ENCODE data around the gene CAMSAP1.
"Not testable (repeated sequence)": the region's sequence is repeated elsewhere in the genome, so short reads cannot be mapped to it uniquely, and the experiment has no call there.

Gene CAMSAP1

DNA sequence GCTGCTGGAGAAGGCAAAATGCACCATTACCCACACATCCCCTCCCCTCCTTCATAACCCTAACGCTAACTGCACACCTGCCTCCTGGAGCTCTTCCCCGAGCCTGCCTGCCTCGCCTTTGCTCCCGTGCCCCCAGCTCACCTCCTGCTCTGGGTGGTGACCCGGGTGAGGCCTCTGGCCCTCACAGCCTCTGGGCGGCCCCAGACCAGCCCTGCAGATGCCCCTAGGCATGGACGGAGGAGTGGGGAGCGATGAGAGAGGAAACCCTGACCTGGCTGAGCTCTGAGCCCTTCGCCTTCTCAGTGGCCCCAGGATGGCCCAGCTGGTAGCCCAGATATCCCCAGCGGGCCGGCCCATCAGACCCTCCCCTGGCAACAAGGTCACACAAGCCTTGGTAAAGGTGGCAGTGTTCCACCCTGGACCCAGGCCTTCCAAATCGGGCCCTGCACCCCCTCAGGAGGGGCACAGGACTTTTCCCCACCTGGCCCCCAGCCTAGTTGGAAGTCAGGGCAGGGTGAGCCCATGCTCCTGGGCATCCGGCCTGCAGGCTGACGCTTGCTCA lies 14.5 kb upstream of the CAMSAP1 start:
- TF ChIP-seq, protein P1, sequence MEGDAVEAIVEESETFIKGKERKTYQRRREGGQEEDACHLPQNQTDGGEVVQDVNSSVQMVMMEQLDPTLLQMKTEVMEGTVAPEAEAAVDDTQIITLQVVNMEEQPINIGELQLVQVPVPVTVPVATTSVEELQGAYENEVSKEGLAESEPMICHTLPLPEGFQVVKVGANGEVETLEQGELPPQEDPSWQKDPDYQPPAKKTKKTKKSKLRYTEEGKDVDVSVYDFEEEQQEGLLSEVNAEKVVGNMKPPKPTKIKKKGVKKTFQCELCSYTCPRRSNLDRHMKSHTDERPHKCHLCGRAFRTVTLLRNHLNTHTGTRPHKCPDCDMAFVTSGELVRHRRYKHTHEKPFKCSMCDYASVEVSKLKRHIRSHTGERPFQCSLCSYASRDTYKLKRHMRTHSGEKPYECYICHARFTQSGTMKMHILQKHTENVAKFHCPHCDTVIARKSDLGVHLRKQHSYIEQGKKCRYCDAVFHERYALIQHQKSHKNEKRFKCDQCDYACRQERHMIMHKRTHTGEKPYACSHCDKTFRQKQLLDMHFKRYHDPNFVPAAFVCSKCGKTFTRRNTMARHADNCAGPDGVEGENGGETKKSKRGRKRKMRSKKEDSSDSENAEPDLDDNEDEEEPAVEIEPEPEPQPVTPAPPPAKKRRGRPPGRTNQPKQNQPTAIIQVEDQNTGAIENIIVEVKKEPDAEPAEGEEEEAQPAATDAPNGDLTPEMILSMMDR (IDR thresholded peaks at IDR 0.05; ENCODE audit: borderline replicate concordance, insufficient read depth, low read depth, low read length), result no peak
- no peak overlapping the region for H3K4me3 ChIP-seq (ENCODE audit: low read depth, low read length)

DNA sequence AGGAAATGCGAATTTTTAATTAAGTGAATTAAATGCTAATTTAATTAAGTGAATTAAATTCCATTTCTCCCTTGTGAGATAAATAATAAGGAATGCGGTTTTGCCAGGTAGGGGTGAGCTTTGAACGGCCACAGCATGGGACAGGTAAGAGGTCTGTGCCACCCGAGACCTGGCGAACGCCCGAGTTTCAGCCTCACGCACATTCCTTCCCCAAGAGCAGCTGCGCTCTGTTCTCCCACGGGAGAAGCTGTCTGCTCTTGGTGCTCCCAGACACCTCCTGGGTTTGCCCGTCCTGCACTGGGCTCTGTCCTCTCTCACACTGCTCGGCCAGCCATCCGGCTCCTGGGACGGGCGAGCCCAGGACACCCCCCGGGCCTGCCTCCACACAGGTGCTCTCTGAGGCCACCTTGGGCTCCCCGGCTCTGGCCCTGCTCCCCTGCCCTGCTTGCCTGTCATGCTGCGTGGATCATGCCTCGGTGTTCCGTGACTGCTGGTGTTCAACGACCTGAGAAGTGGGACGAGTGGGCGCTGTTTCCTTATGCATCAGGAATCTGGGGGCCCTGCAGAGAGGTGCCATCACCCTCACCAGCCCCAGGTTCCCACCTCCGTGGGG lies 13.7 kb upstream of the CAMSAP1 start:
- TF ChIP-seq, protein P1 (IDR thresholded peaks at IDR 0.05; ENCODE audit: borderline replicate concordance, insufficient read depth, low read depth, low read length), result no peak
- H3K4me3 ChIP-seq (ENCODE audit: low read depth, low read length), result no peak overlapping the region

DNA sequence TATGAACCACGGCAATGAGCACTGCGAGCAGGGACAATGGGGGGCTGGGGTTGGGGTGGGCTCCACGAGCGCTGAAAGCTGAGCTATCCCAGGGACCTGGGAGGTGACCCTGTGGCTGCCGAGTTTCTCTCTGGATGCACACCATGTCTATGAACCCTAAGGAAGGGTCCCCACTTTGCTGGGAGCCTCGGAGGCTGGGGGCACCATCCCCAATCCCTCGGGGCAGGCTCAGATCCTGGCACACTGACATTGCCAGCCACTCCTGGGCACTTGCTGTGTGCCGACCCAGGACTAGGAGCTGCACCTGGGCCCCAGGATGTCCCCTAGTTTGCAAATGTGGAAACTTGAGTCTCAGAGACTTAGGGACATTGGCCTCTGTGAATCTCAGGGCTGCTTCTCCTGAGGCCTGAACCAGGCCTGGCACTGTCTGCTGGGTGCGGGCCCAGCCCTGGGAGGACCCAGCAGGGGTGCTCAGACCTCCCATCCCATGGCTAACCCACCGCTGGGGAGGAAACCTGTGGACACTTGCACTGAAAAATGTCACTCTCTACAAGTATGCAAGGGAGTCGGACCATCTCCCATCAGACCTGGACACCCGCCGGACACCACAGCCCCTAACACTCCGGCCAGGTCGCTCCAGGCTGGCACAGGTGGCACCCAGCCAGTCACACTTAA lies 13.0 kb upstream of the CAMSAP1 start:
- H3K4me3 ChIP-seq (ENCODE audit: low read depth, low read length), result no peak overlapping the region
- TF ChIP-seq, protein P1 (IDR thresholded peaks at IDR 0.05; ENCODE audit: borderline replicate concordance, insufficient read depth, low read depth, low read length), result no peak

DNA sequence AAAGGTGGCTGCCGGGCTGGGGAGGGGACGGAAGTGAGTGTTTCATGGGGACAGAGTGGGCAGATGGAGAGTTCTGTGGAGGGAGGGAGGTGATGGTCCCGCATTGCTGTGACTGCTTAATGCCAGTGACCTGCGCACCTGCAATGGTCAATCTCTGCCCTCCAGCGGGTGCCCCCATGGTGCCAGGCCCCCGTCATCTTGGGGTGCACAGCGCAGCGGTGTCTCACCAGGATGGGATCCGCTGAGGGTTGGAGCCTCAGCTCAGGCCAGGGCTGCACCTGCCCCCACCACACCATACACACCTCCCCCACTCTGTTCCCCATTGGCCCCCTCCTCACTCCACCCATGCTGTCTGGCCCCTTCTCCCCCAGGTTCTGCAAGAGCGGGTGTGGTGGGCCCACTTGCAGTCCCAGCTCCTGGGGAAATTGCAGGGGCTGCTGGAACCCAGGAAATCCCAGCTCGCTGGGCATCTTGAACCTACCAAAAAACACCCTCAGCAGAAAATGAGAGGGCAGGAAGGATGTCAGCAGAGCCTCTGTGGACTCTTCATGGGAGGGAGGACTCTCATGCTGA lies 12.1 kb upstream of the CAMSAP1 start:
- TF ChIP-seq, protein P1 (IDR thresholded peaks at IDR 0.05; ENCODE audit: borderline replicate concordance, insufficient read depth, low read depth, low read length), result no peak

DNA sequence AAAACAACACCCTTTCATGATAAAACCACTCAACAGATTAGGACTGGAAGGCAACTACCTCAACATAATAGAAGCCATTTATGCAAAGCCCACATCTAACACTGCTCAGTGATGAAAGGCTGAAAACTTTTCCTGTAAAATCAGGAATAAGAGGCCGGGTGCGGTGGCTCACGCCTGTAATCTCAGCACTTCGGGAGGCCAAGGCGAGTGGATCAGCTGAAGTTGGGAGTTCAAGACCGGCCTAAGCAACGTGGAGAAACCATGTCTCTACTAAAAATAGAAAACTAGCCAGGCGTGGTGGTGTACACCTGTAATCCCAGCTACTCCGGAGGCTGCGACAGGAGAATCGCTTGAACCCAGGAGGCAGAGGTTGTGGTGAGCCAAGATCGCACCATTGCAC lies 8.9 kb upstream of the CAMSAP1 start:
- not testable (repeated sequence) for H3K4me3 ChIP-seq (ENCODE audit: low read depth, low read length)

More for the DNA sequence above, 12.1 kb upstream of the CAMSAP1 start:
- no peak overlapping the region for H3K4me3 ChIP-seq (ENCODE audit: low read depth, low read length)

DNA sequence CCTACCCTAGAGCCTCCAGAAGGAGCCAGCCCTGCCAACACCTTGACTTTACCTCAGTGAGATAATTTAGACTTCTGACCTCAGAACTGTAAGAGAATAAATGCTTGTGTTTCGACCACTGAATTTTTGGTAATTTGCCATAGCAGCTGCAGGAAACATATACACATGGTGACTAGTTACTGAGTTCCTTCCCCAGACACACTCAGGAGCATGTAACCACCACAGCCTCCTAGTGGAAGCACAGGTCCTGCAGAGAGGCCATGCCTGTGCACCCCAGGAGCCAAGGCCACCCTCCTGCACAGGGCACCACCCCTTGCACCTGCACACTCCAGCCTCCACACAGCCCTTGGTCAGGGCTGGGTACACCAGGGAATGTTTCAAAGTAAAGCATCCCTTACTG lies 7.6 kb upstream of the CAMSAP1 start:
- no peak overlapping the region for H3K4me3 ChIP-seq (ENCODE audit: low read depth, low read length)
- TF ChIP-seq, protein P1 (IDR thresholded peaks at IDR 0.05; ENCODE audit: borderline replicate concordance, insufficient read depth, low read depth, low read length), result no peak

DNA sequence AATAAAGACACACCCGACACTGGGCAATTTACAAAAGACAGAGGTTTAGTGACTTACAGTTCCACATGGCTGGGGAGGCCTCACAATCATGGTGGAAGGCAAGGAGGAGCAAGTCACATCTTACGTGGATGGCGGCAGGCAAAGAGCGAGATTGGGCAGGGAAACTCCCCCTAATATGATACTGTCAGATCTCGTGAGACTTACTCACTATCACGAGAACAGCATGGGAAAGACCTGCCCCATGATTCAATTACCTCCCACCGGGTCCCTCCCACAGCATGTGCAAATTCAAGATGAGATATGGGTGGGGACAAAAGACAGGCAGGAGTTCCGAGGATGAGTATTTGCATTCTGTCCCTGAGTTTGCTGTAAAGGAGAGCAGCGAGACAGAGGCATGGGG lies 3.9 kb upstream of the CAMSAP1 start:
- H3K4me3 ChIP-seq (ENCODE audit: low read depth, low read length), result not testable (repeated sequence)

DNA sequence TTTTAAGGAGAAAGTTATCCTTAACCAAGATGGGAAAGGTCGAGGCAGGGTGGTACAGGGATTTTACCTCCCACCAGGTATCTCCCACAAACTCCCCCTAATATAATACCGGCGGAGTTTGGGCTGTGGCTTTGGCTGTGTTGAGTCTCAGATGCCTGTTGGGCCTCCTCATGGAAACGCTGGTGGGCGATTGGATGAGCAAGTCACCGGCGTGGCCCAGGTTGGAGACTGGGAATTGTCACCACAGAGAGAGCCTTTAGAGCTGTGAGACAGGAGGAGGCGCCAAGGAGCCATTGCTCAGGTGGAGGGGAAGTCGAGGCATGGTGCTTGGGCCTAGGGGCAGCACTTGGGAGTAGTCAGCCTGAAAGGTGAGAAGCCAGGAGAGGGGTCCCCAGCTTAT lies 3.4 kb upstream of the CAMSAP1 start:
- no peak overlapping the region for H3K4me3 ChIP-seq (ENCODE audit: low read depth, low read length)
- TF ChIP-seq, protein P1 (IDR thresholded peaks at IDR 0.05; ENCODE audit: borderline replicate concordance, insufficient read depth, low read depth, low read length), result no peak
